GM23338 (cell line): Measurements from ENCODE around the gene NLRP5. TPM values are rescaled to one million over a fixed set of nuclear protein-coding genes. Genes with fewer than 3 reads are reported as not detected.
A peak's percentile ranks its signal among the peaks of the same experiment; 100 is the strongest.

ENCODE experiments used
- ATAC-seq: fragments of 200-7000 bp; cut with Tn5 transposase; 3 replicates; pipeline ENCODE4 v1.9.1; 2020
- DNase-seq: peaks from one replicate; pipeline ENCODE4 v3.0.0-alpha.2; 2015; ENCODE audit warnings: low spot score
- H2AFZ ChIP-seq: fragments of 200-600 bp; sonication (generic); 2 replicates; pipeline ENCODE4 v1.8.0; 2016; ENCODE audit warnings: antibody characterized with exemption, mild to moderate bottlenecking, moderate library complexity
- H3F3A ChIP-seq: fragments of 200-600 bp; sonication (generic); replicated peaks from 2 replicates; pipeline ENCODE4 v1.8.0; 2017; ENCODE audit warnings: antibody characterized with exemption, mixed run types, low read depth
- H3K27ac ChIP-seq: fragments of 200-600 bp; sonication (generic); 2 replicates; pipeline ENCODE4 v1.6.1; 2016; ENCODE audit warnings: low read depth
- H3K27me3 ChIP-seq: fragments of 200-600 bp; sonication (generic); 2 replicates; pipeline ENCODE4 v1.8.0; 2016; ENCODE audit warnings: mild to moderate bottlenecking, mixed run types, moderate library complexity; ENCODE audit not compliant: insufficient read depth
- H3K36me3 ChIP-seq: fragments of 200-600 bp; sonication (generic); 2 replicates; pipeline ENCODE4 v1.8.0; 2016; ENCODE audit warnings: mild to moderate bottlenecking; ENCODE audit not compliant: insufficient read depth
- H3K4me1 ChIP-seq: fragments of 200-600 bp; sonication (generic); 2 replicates; pipeline ENCODE4 v1.8.0; 2016; ENCODE audit warnings: mild to moderate bottlenecking, moderate library complexity; ENCODE audit not compliant: insufficient read depth
- H3K4me2 ChIP-seq: fragments of 200-600 bp; sonication (generic); 2 replicates; pipeline ENCODE4 v1.7.1; 2017; ENCODE audit warnings: mixed run types
- H3K4me3 ChIP-seq: fragments of 200-600 bp; sonication (generic); 2 replicates; pipeline ENCODE4 v1.6.1; 2016; ENCODE audit warnings: mixed run types
- H3K79me2 ChIP-seq: fragments of 200-600 bp; sonication (generic); replicated peaks from 2 replicates; pipeline ENCODE4 v1.8.0; 2017; ENCODE audit warnings: mild to moderate bottlenecking; ENCODE audit not compliant: insufficient read depth
- H3K9me2 ChIP-seq: fragments of 200-600 bp; sonication (generic); 2 replicates; pipeline ENCODE4 v1.8.0; 2017; ENCODE audit not compliant: insufficient read depth
- H4K20me1 ChIP-seq: fragments of 200-600 bp; sonication (generic); replicated peaks from 2 replicates; pipeline ENCODE4 v1.8.0; 2017; ENCODE audit warnings: mild to moderate bottlenecking; ENCODE audit not compliant: insufficient read depth
- H3K27ac Mint-ChIP-seq: 2 replicates; pipeline ENCODE4 v1.8.0; 2020; ENCODE audit warnings: inconsistent platforms, mild to moderate bottlenecking, moderate library complexity, mixed read lengths
- H3K27me3 Mint-ChIP-seq: 3 replicates; pipeline ENCODE4 v1.8.0; 2022; ENCODE audit warnings: low read depth, mild to moderate bottlenecking, moderate library complexity, mixed read lengths, inconsistent platforms; ENCODE audit not compliant: insufficient read depth, poor library complexity
- H3K36me3 Mint-ChIP-seq: 3 replicates; pipeline ENCODE4 v1.8.0; 2021; ENCODE audit warnings: low read depth, mild to moderate bottlenecking, inconsistent platforms, moderate library complexity, mixed read lengths
- H3K4me1 Mint-ChIP-seq: 3 replicates; pipeline ENCODE4 v1.8.0; 2020; ENCODE audit warnings: mild to moderate bottlenecking, inconsistent platforms, mixed read lengths
- H3K4me3 Mint-ChIP-seq: 3 replicates; pipeline ENCODE4 v1.8.0; 2021; ENCODE audit warnings: moderate library complexity, mild to moderate bottlenecking, inconsistent platforms, mixed read lengths
- H3K9me3 Mint-ChIP-seq: 3 replicates; pipeline ENCODE4 v1.8.0; 2020; ENCODE audit warnings: moderate library complexity, mild to moderate bottlenecking, inconsistent platforms, mixed read lengths
- CREB1 ChIP-seq: fragments of 250-450 bp; sonication (Bioruptor Pico); IDR thresholded peaks from 2 replicates; pipeline ENCODE4 v1.5.0; 2020; ENCODE audit warnings: low read depth, mild to moderate bottlenecking, moderate library complexity
- EZH2 ChIP-seq: fragments of 200-600 bp; sonication (generic); IDR thresholded peaks from one replicate; pipeline ENCODE4 v1.8.0; 2017; ENCODE audit warnings: antibody characterized with exemption, mild to moderate bottlenecking, low read depth; ENCODE audit not compliant: unreplicated experiment
- JUNB ChIP-seq: IDR thresholded peaks from one replicate; pipeline ENCODE4 v1.6.1; 2016; ENCODE audit warnings: antibody characterized with exemption; ENCODE audit not compliant: unreplicated experiment
- NANOG ChIP-seq: IDR thresholded peaks from 2 replicates; pipeline ENCODE4 v1.6.1; 2016; ENCODE audit warnings: antibody characterized with exemption, borderline replicate concordance
- POLR2AphosphoS5 ChIP-seq: IDR thresholded peaks from 2 replicates; pipeline ENCODE4 v1.6.1; 2016; ENCODE audit warnings: antibody characterized with exemption, low read depth
- STAT1 ChIP-seq: IDR thresholded peaks from one replicate; pipeline ENCODE4 v1.6.1; 2016; ENCODE audit warnings: antibody characterized with exemption; ENCODE audit not compliant: unreplicated experiment
- ZNF331 ChIP-seq: fragments of 250-450 bp; sonication (Bioruptor Pico); IDR thresholded peaks from 2 replicates; pipeline ENCODE4 v1.5.0; 2020; ENCODE audit warnings: low read depth, mild to moderate bottlenecking, moderate library complexity
- polyA plus RNA-seq: library from polyadenylated mRNA; unstranded; fragments of >200 nt; fragmentation: Nextera tagmentation; extraction: Ambion mirVana; gene quantifications from 2 replicates; pipeline ENCODE4 v1.2.1, GENCODE V29; 2016
- total RNA-seq: library from RNA; depleted of rRNA; stranded (reverse); fragments of >200 nt; shearing (Covaris generic); gene quantifications from 2 replicates; pipeline ENCODE4 v1.2.3, GENCODE V29; 2014
- TF ChIP-seq, protein P1 (sequence below), 2 experiments: fragments of 200-600 bp in 1 of 2; sonication (generic) in 1 of 2; conservative IDR thresholded peaks; 2 replicates each; pipeline versions ENCODE4 v1.5.1 to v1.6.1; 2016 to 2017; ENCODE audit warnings: antibody characterized with exemption in 2 of 2, low read depth in 2 of 2, mild to moderate bottlenecking in 2 of 2, moderate library complexity in 1 of 2
- TF ChIP-seq, protein P2 (sequence below): IDR thresholded peaks from 2 replicates; pipeline ENCODE4 v1.6.1; 2016; ENCODE audit warnings: antibody characterized with exemption
- TF ChIP-seq, protein P3 (sequence below): IDR thresholded peaks from one replicate; pipeline ENCODE4 v1.6.1; 2018; ENCODE audit warnings: antibody characterized with exemption; ENCODE audit not compliant: unreplicated experiment

The NLRP5 gene
- total and polyA plus RNA-seq, 2 experiments from 2014 or later, result not detected

DNA sequence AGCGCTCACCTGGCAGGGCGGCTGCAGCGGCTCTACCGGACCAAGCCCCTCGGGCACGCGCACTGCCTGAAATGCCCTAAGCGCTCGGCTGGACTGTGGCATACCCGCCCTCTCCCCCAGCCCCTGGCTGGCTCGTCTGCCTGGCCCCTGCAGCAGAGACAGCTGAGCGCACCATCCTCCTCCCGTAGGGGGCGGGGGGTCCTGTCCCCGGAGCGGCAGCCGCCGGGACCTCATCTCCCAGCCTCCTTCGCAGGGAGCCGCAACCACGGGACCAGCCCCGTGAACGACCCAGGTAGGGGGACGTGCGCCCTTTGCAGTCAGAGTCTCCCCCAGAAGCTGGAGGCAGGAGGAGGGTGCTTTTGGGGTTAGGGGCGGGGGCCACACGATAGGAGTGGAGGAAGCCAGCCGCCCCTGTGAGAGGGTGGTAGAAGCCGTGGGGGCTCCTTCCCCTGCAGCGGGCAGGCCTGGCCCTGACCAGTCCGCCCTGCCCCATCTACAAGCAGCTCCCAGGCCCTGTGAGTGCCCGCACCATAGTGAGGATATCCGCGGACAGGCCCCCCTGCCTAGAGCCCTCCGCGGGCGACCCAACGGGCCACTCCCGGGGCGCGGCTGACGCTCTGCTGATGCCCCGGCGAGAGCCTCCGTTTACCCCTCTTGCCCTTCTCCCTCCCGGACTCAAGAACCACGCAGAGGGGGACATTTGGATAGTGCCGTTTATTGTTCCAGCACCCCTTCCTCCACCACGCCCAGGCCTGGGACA is 100.3 kb downstream of the NLRP5 start (continued):
- TF ChIP-seq, protein P1, sequence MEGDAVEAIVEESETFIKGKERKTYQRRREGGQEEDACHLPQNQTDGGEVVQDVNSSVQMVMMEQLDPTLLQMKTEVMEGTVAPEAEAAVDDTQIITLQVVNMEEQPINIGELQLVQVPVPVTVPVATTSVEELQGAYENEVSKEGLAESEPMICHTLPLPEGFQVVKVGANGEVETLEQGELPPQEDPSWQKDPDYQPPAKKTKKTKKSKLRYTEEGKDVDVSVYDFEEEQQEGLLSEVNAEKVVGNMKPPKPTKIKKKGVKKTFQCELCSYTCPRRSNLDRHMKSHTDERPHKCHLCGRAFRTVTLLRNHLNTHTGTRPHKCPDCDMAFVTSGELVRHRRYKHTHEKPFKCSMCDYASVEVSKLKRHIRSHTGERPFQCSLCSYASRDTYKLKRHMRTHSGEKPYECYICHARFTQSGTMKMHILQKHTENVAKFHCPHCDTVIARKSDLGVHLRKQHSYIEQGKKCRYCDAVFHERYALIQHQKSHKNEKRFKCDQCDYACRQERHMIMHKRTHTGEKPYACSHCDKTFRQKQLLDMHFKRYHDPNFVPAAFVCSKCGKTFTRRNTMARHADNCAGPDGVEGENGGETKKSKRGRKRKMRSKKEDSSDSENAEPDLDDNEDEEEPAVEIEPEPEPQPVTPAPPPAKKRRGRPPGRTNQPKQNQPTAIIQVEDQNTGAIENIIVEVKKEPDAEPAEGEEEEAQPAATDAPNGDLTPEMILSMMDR (conservative IDR thresholded peaks at IDR 0.05; ENCODE audit: low read depth in 2 of 2), result no peak
- TF ChIP-seq STAT1 (no peak), NANOG (no peak), POLR2AphosphoS5 (no peak)
- TF ChIP-seq, protein P2, sequence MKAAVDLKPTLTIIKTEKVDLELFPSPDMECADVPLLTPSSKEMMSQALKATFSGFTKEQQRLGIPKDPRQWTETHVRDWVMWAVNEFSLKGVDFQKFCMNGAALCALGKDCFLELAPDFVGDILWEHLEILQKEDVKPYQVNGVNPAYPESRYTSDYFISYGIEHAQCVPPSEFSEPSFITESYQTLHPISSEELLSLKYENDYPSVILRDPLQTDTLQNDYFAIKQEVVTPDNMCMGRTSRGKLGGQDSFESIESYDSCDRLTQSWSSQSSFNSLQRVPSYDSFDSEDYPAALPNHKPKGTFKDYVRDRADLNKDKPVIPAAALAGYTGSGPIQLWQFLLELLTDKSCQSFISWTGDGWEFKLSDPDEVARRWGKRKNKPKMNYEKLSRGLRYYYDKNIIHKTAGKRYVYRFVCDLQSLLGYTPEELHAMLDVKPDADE, result no peak

DNA sequence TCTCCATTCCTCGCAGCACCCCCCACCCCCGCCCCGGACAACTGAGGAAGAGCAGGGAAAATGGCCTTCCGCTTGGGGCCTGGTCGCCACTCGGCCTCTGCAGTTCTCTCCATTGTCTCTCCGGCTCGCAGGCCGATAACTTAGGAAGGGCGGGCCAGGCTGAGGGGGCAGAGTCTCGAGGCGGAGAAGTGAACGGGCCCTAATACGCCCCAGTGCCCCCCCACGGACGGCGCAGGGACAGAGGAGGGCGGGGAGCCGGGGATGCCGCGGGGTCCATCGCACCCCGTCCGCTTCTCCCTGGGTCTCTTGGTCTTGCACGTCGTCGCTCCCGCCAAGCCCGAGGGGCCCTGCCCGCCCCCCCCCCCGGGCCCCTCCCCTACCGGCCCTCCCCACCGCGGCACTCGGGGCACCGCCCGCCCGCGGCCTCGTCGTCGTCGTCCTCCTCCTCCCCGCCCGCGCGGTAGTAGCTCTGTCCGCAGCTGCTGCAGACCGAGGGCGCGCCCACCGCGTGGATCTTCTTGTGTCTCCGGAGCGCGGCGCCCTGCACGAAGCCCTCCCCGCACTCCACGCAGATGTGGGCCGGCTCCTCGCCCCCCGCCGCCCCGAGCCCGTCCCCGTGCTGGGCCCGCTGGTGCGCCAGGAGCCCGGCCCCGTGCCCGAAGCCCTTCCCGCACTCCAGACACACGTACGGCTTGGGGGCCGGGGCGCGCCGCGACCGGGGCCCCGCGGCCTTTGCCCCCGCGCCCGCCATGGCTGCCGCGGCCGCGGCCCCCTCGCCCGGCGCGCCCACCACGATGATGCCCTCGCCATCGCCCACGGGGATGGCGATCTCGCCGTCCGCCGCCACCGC is 101.3 kb downstream of the NLRP5 start:
- DNase-seq (peak; percentile 43), ATAC-seq (peak; percentile 3; the same call in 2 of the 3 replicates)
- Mint-ChIP-seq H3K27ac (no peak overlapping the region), H3K36me3 (peaks cover 25% of the 10 kb centered on the region), H3K4me1 (peaks cover 48% of the 10 kb centered on the region), H3K9me3 (peaks cover 4% of the 10 kb centered on the region; the same call in 1 of the 3 replicates), H3K4me3 (no peak overlapping the region), H3K27me3 (peaks cover 20% of the 10 kb centered on the region)
- peaks cover 28% of the 10 kb centered on the region for H4K20me1 ChIP-seq
- peaks cover 35% of the 10 kb centered on the region for H3K79me2 ChIP-seq
- peaks cover 16% of the 10 kb centered on the region; the same call in 1 of the 2 replicates for H3K4me1 ChIP-seq
- H3K27ac ChIP-seq, result no peak overlapping the region
- H2AFZ ChIP-seq, result no peak overlapping the region
- H3K4me2 ChIP-seq, result no peak overlapping the region
- H3K4me3 ChIP-seq, result no peak overlapping the region
- H3K36me3 ChIP-seq, result no peaks in the 10 kb centered on the region
- 0 out of 2 replicates have a peak, but pooled peaks cover 3% of the 10 kb centered on the region for H3F3A ChIP-seq
- no peaks in the 10 kb centered on the region for H3K27me3 ChIP-seq
- no peaks in the 10 kb centered on the region for H3K9me2 ChIP-seq
- TF ChIP-seq NANOG (no peak), ZNF331 (no peak), EZH2 (no peak), POLR2AphosphoS5 (no peak), STAT1 (no peak), CREB1 (no peak), JUNB (no peak)
- TF ChIP-seq, protein P2, result no peak
- TF ChIP-seq, protein P3, sequence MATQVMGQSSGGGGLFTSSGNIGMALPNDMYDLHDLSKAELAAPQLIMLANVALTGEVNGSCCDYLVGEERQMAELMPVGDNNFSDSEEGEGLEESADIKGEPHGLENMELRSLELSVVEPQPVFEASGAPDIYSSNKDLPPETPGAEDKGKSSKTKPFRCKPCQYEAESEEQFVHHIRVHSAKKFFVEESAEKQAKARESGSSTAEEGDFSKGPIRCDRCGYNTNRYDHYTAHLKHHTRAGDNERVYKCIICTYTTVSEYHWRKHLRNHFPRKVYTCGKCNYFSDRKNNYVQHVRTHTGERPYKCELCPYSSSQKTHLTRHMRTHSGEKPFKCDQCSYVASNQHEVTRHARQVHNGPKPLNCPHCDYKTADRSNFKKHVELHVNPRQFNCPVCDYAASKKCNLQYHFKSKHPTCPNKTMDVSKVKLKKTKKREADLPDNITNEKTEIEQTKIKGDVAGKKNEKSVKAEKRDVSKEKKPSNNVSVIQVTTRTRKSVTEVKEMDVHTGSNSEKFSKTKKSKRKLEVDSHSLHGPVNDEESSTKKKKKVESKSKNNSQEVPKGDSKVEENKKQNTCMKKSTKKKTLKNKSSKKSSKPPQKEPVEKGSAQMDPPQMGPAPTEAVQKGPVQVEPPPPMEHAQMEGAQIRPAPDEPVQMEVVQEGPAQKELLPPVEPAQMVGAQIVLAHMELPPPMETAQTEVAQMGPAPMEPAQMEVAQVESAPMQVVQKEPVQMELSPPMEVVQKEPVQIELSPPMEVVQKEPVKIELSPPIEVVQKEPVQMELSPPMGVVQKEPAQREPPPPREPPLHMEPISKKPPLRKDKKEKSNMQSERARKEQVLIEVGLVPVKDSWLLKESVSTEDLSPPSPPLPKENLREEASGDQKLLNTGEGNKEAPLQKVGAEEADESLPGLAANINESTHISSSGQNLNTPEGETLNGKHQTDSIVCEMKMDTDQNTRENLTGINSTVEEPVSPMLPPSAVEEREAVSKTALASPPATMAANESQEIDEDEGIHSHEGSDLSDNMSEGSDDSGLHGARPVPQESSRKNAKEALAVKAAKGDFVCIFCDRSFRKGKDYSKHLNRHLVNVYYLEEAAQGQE, result no peak
